Endothelial cell of umbilical vein (primary cell): ENCODE measurements around the gene NDC80. TPM values are rescaled to one million over a fixed set of nuclear protein-coding genes. Genes with fewer than 3 reads are reported as not detected.

Experiments used
- BruUV-seq: library from RNA; stranded (reverse); fragments of 400-500 nt; replicated peaks from 2 replicates; lab custom pipeline; 2021; lab: Mats Ljungman, UMichigan
- CTCF ChIA-PET: fragments of 300-600, 350-600 bp; sonication (Branson Sonifier 250); formaldehyde crosslinking; loops from one replicate; lab custom pipeline; 2021; ENCODE audit warnings: antibody characterized with exemption, inconsistent platforms; lab: Charles Lee
- POLR2A ChIA-PET: fragments of 300-600, 350-600 bp; sonication (Branson Sonifier 250); formaldehyde crosslinking; loops from one replicate; lab custom pipeline; 2021; ENCODE audit warnings: antibody characterized with exemption, inconsistent platforms; lab: Charles Lee
- DNase-seq: peaks from one replicate; pipeline ENCODE4 v3.0.0-alpha.2; 2011; ENCODE audit warnings: low read depth, low spot score
- FAIRE-seq: peaks from 2 replicates; lab custom pipeline; 2011; peaks lifted over from hg19 to GRCh38; lab: Jason Lieb, UNC
- H2AFZ ChIP-seq: 2 replicates; pipeline ENCODE4 v1.6.0; 2012; ENCODE audit warnings: low read depth, low read length, control low read depth, inconsistent platforms
- H3K27ac ChIP-seq: 2 replicates; pipeline ENCODE4 v1.5.1; 2011; ENCODE audit warnings: low read depth, mild to moderate bottlenecking, control low read depth, low read length, moderate library complexity; ENCODE audit not compliant: insufficient read depth
- H3K27me3 ChIP-seq, 2 experiments: 2 replicates each; pipeline versions ENCODE4 v1.6.0 to v1.6.1; 2011; ENCODE audit warnings: low read length in 2 of 2, mixed read lengths in 1 of 2; ENCODE audit not compliant: control insufficient read depth in 2 of 2, insufficient read depth in 2 of 2
- H3K36me3 ChIP-seq, 2 experiments: 2 replicates in 1 of 2; 3 replicates in 1 of 2; pipeline ENCODE4 v1.5.1; 2011; ENCODE audit warnings: low read length in 2 of 2, mild to moderate bottlenecking in 1 of 2, moderate library complexity in 1 of 2; ENCODE audit not compliant: control insufficient read depth in 2 of 2, insufficient read depth in 2 of 2; ENCODE audit errors: extremely low read depth in 1 of 2
- H3K4me1 ChIP-seq: 3 replicates; pipeline ENCODE4 v1.5.1; 2011; ENCODE audit warnings: mild to moderate bottlenecking, low read length; ENCODE audit not compliant: control insufficient read depth, insufficient read depth; ENCODE audit errors: extremely low read depth
- H3K4me2 ChIP-seq: 2 replicates; pipeline ENCODE4 v1.6.1; 2011; ENCODE audit warnings: low read length, control low read depth, mixed read lengths; ENCODE audit not compliant: insufficient read depth
- H3K4me3 ChIP-seq, 3 experiments: fragments of 200-600 bp in 1 of 3; sonication (generic), shearing (Covaris generic) in 1 of 3; replicated peaks in 1 of 3; 2 replicates each; pipeline ENCODE4 v1.5.1; 2011 to 2016; ENCODE audit warnings: control low read depth in 3 of 3, low read length in 3 of 3, mild to moderate bottlenecking in 2 of 3, inconsistent platforms in 1 of 3, low read depth in 1 of 3, moderate library complexity in 1 of 3; ENCODE audit not compliant: insufficient read depth in 1 of 3
- H3K79me2 ChIP-seq: 2 replicates; pipeline ENCODE4 v1.6.0; 2012; ENCODE audit warnings: low read length, inconsistent platforms; ENCODE audit not compliant: control insufficient read depth, insufficient read depth
- H3K9ac ChIP-seq: replicated peaks from 2 replicates; pipeline ENCODE3; 2011; ENCODE audit warnings: low read length, control low read depth; ENCODE audit not compliant: insufficient read depth; ENCODE audit errors: extremely low read depth
- H3K9me1 ChIP-seq: replicated peaks from 3 replicates; pipeline ENCODE4 v1.6.0; 2011; ENCODE audit warnings: mild to moderate bottlenecking, low read length; ENCODE audit not compliant: control insufficient read depth, insufficient read depth; ENCODE audit errors: extremely low read depth
- H3K9me3 ChIP-seq: replicated peaks from 2 replicates; pipeline ENCODE4 v1.5.1; 2012; ENCODE audit warnings: low read length, inconsistent platforms; ENCODE audit not compliant: control insufficient read depth, insufficient read depth
- H4K20me1 ChIP-seq: replicated peaks from 2 replicates; pipeline ENCODE3; 2011; ENCODE audit warnings: mild to moderate bottlenecking, low read length; ENCODE audit not compliant: control insufficient read depth, insufficient read depth; ENCODE audit errors: extremely low read depth
- CTCF ChIP-seq, 2 donors: IDR thresholded peaks; 1 replicate in 1 of 2; 2 replicates in 1 of 2; pipeline ENCODE4 v1.5.1; 2011; ENCODE audit warnings: low read length in 2 of 2, mild to moderate bottlenecking in 2 of 2, moderate library complexity in 2 of 2, control low read depth in 1 of 2, inconsistent platforms in 1 of 2, low read depth in 1 of 2; ENCODE audit not compliant: insufficient read depth in 1 of 2; ENCODE audit errors: extremely low read depth in 1 of 2
- EZH2 ChIP-seq: IDR thresholded peaks from 2 replicates; pipeline ENCODE4 v1.6.1; 2012; ENCODE audit warnings: borderline replicate concordance, low read depth, mild to moderate bottlenecking, moderate library complexity, low read length, inconsistent platforms; ENCODE audit not compliant: severe bottlenecking
- FOS ChIP-seq: IDR thresholded peaks from 2 replicates; pipeline ENCODE4 v1.6.1; 2011; ENCODE audit warnings: mild to moderate bottlenecking, low read length, moderate library complexity, borderline replicate concordance; ENCODE audit not compliant: insufficient read depth
- GATA2 ChIP-seq: IDR thresholded peaks from 2 replicates; pipeline ENCODE4 v1.7.0; 2011; ENCODE audit warnings: low read depth, mild to moderate bottlenecking, moderate library complexity, mixed read lengths, low read length; ENCODE audit not compliant: insufficient read length, insufficient read depth
- JUN ChIP-seq: IDR thresholded peaks from 2 replicates; pipeline ENCODE4 v1.6.1; 2011; ENCODE audit warnings: borderline replicate concordance, low read depth; ENCODE audit not compliant: insufficient read length, insufficient read depth
- MYC ChIP-seq: IDR thresholded peaks from one replicate; pipeline ENCODE4 v1.6.1; 2011; ENCODE audit warnings: mild to moderate bottlenecking, low read depth, low read length
- POLR2A ChIP-seq: IDR thresholded peaks from 2 replicates; pipeline ENCODE4 v1.6.1; 2012; ENCODE audit warnings: low read depth, mild to moderate bottlenecking, control low read depth, low read length
- POLR2AphosphoS5 ChIP-seq: IDR thresholded peaks from 2 replicates; pipeline ENCODE4 v1.6.1; 2012; ENCODE audit warnings: low read depth, mild to moderate bottlenecking, control low read depth, low read length, moderate library complexity; ENCODE audit not compliant: insufficient read depth
- dilution Hi-C: fragments of 300-500 bp; cut with MboI; formaldehyde crosslinking; loops from one replicate; pipeline ENCODE4 v1.15.0; 2019; ENCODE audit warnings: low sequenced_read_pairs; ENCODE audit not compliant: extremely low pct_ligation_motif_present
- intact Hi-C: fragments of 100-400 bp; cut with micrococcal nuclease; formaldehyde crosslinking; loops from one replicate; pipeline ENCODE4 v1.10.0; 2022
- polyA plus RNA-seq, 4 experiments: library from polyadenylated mRNA; depleted of rRNA in 3 of 4; stranded (reverse) in 3 of 4; unstranded in 1 of 4; fragments of >200 nt; gene quantifications; 2 replicates each; pipeline versions ENCODE4 v1.2.1 to v1.2.3, GENCODE V29; 2011 to 2012; ENCODE audit warnings: missing spikeins in 1 of 4
- total RNA-seq: library from RNA; stranded (reverse); gene quantifications from 2 replicates; pipeline ENCODE4 v1.2.3, GENCODE V29; 2021
- TF ChIP-seq, protein P1 (sequence below): IDR thresholded peaks from 2 replicates; pipeline ENCODE4 v1.6.1; 2011; ENCODE audit not compliant: insufficient read depth, insufficient read length

The NDC80 gene
- total and polyA plus RNA-seq, 2 donors (not counting 3 experiments of a cell fraction or from before 2014, with no cell fraction given): 6.2 to 43.2 TPM

DNA sequence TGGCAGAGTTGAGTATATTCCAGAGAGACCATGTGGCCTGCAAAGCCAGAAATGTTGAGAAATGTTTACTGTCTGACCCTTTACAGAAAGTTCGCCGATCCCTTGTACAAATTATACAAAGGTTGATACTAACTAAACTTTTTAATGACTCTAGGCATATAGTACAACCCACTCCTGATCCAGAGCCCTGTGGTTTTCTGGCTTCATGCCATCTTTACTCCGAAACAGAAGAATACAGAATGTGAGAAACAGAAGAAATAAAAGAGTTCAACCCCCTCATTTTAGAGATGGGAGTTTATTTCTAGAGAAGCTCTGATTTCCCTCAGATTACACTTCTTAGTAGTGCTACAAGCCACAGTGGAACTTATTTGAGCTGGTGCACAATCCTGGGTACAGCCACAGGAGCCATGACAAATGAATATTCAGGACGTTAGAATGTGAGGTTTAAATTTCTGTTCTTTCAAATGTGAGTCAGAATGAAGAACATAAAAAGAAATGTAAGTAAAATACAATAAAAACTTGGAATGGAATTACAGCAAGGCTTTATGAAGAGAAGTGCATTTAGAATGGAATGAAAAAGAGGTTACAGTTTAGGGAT, 46.1 kb downstream of the NDC80 start:
- DNase-seq (no peak), FAIRE-seq (no peak)
- BruUV-seq: no TSS peak
- POLR2A ChIA-PET: no interaction called here
- Histone ChIP-seq H3K9ac (no peak overlapping the region), H3K9me3 (no peaks in the 10 kb centered on the region), H3K4me3 (no peak overlapping the region), H3K4me1 (no peaks in the 10 kb centered on the region), H3K4me2 (no peak overlapping the region), H3K27me3 (no peaks in the 10 kb centered on the region), H3K27ac (no peak overlapping the region), H3K9me1 (no peaks in the 10 kb centered on the region), H3K36me3 (peaks cover 1 to 5% of the 10 kb centered on the region in 2 experiments), H2AFZ (no peak overlapping the region), H3K79me2 (no peaks in the 10 kb centered on the region), H4K20me1 (no peaks in the 10 kb centered on the region)
- intact Hi-C loops: no loop called here
- dilution Hi-C loops: no loop called here
- TF ChIP-seq JUN (no peak), FOS (no peak), EZH2 (no peak), CTCF (IDR thresholded peaks at IDR 0.05; ENCODE audit: extremely low read depth in 1 of 2, insufficient read depth in 1 of 2, low read depth in 1 of 2, low read length in 2 of 2) (no peak), GATA2 (no peak), POLR2AphosphoS5 (no peak), MYC (no peak), POLR2A (no peak)
- TF ChIP-seq, protein P1, sequence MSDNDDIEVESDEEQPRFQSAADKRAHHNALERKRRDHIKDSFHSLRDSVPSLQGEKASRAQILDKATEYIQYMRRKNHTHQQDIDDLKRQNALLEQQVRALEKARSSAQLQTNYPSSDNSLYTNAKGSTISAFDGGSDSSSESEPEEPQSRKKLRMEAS: no peak
- CTCF ChIA-PET: no interaction called here
